NK-92 (cell line): Measurements from ENCODE around the gene MICAL2.

Experiments used
- DNase-seq: peaks from one replicate; lab custom pipeline; 2025; ENCODE audit not compliant: unreplicated experiment; lab: John Stamatoyannopoulos, UW

MICAL2 gene

DNA sequence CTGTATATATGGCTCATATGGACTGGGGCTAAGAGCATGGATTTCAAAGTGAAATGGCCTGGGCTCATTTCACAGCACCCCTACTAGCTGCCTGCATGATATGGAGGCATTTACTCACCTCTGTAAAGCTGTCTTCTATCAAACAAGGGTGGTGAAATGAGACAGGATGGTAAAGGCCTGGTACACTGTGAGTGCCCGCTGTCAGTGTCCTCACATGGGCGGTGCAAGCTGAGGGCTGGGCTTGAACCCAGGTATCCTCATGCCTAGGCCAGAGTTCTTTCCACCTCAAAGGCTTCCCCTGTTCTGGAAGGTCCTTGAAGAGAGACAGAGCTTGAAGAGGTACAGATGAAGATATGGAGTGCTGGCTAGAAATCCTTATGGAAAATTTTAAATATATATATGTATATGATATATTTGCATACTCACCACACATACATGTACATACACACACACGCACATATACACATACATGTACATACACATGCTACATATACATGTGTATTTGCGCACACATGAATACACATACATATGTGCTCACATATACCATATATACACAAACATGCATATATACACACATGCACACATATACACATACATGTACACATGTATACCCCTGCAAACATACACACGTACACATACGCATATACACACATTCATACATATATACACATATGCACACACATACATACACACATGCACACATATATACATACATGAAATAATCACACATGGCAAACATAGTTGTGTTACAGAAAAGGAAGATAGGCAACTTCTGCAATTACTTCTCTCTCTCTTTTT, 44.7 kb downstream of the MICAL2 start:
- no peak for DNase-seq

DNA sequence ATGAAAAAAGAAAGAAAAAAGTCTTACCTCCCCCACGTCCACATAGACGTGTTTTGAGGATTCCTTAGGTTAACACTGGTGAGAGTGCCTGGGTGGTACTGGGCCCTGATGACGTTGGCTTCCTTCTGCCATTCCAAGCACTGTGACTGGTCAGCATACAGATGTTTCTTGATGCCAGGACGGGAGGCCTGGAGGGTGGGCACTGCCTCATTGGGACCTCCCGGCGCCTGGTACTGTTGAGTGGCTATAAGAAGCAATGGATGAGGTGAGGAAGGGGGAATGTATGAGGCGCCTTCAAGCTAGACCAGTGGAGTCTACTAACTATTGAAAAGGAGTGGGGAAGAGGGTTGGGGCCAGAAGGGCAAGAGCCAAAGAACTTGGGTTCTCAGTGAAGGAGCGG, 45.3 kb downstream of the MICAL2 start:
- DNase-seq = no peak

DNA sequence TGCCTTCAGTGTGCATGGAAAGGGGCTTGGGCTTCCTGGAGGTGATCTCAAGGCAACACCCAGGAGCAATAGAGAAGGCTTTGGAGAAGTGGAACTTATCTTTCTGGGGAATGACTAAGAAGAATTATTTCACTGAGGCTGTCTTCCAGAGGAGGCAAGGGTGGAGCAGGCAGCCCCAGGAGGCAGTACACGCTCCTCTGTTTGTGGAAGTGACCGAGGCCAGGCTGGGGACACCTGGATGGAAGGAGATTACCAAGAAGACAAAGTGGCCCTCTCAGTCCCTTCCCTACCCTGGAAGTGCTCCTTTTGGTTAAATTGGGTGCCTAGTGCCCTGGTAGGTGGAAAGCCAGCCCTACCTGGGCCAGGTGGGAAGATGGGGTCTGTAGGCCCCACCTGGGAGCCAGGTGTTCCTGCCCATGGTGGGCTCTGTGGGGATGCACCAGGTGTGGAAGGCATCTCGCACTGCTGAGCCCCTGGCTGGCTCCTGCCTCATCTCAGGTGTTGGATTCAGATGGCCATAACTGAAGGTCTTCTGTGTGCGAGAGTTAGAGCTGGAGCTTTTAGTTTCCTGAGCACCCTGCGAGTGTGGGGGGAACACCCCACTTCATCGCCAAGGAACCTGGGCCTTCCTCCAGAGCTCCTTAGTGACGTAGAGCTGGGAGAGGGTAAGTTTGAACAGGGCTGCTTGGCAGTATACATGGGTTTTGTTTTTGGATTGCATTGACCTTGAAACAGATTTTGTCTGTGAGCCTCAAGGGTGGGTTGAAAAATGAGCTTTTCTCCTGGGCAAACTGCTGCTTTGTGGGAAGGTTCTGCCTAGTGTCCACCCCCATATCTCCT, 46.1 kb downstream of the MICAL2 start:
- no peak for DNase-seq

DNA sequence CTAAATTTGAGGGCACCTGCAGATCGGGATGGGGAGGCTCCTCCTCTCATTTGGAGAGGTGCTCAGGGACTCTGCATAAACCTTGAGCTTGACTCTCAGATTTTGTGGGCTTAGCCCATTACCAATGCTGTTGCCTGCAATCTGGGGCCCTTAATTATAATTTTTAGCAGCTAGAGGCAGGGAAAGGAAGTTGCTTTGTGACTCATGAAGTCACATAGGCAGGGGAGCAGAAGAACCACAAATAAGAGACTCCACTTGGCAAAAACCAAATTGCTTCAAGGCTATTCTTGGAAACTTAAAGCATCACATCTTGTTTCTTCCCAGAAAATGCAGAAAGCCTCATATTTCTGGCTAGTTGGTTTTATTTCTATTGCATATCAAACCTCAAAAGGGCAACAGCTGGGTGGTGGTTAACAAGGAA, 46.9 kb downstream of the MICAL2 start:
- DNase-seq = peak; percentile 23

DNA sequence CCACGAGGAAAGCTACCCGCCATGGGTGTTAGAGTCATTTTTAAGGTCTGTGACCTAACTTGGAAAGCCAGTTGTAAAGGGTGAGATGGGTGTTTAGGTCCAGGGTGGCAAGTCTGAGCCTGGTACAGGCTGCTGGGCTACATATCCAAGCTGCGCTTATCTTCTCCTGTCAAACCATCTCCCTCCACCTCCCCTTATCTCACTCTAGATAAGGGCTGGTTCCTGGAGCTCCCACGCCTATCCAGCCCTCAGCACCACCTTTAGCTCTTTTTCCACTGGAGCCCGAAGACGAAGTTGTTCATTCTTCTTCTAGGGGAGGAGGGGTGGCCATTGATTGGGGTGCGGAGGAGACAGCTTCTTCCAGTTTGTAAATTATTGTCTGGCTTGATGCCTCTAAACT, 48.5 kb downstream of the MICAL2 start:
- no peak for DNase-seq

DNA sequence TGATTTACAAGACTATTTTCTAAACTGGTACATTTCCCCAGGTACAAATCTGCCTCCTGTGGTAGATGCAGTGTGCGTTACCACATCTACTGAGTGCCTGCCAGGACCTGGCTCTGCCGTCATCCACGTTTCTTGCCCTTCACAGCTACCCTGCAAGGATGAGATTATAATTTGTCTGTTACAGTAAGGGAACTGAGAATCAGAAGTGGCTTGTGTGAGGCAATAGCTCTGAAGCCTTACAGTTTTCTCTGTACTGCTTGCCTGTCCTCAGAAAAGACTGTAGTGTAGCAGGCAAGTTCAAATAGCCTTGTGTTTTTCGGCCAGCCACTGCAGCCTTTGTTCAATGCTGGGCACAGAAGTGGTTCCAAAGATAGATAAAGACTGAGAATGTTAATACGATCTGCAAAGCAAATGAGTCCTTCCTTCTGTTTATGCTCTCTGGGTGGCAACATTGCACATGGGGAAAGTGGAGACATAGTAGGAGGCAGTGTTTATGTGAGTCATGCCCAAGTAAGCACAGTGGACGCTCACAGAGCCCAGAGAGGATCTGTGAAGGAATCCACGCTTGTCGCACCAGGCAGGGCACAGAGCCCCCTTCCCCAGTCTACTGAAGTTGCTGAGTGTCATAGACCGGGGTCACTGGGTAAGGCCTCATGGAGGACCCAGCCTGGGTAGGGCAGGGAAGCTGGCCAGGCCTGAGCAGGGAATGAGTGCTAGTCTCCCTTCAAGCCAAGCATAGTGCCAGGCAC, 49.1 kb downstream of the MICAL2 start:
- no peak for DNase-seq

DNA sequence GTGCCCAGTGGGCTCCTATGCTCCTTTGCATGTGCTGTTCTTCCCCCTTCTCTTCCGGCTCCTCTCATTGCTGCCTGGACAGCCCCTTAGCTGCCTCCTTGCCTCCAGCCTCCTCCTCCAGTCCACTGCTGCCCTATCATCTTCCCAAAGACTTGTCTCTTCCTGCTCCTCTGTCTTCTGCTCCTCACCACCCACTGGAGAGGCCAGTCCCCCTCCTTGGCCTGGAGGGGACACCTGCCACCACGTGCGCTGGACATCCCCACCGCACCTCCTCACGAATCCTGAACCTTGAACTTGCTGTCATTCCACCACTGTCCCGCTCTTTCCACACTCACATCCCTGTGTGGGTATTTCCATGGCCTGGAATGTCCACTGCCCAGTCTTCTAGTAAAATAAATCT, 49.8 kb downstream of the MICAL2 start:
- no peak for DNase-seq

DNA sequence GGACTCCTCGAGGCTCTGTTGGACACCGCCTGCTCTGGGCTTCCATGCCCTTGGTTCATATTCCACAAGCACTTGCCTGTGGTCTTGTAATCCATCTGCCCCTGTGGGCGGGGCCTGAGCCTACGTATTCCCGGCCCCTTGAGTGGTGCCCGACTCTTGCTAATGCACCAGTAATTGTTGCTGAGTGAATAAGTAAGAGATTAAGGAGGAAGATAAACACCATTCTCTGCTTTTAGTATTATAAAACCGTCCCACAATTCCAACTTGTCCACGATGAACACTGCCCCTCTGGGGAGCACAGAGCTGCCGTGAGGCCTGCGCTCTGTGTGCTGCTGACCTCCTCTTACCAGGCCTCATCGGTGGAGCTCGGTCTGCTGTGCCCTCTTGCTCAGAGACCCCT, 50.3 kb downstream of the MICAL2 start:
- DNase-seq = no peak

DNA sequence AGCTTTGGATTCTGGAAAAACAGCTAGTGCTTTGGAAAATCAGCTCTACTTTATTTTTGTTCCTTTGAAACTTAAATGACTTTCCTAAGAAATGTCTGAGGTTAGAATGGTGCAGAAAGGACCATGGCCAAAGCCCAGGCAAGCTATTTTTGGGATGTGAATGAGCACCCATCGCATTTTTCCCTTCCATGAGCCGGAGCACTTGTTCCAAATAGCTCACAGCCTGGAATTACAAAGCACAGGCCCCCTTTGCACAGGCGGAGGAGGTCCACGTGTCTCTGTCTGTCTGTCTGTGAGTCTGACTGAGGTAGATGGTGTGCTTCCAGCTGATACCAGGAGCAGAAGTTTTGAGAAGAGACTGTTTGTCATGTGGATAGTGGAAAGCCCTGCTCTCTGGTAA, 50.7 kb downstream of the MICAL2 start:
- no peak for DNase-seq

DNA sequence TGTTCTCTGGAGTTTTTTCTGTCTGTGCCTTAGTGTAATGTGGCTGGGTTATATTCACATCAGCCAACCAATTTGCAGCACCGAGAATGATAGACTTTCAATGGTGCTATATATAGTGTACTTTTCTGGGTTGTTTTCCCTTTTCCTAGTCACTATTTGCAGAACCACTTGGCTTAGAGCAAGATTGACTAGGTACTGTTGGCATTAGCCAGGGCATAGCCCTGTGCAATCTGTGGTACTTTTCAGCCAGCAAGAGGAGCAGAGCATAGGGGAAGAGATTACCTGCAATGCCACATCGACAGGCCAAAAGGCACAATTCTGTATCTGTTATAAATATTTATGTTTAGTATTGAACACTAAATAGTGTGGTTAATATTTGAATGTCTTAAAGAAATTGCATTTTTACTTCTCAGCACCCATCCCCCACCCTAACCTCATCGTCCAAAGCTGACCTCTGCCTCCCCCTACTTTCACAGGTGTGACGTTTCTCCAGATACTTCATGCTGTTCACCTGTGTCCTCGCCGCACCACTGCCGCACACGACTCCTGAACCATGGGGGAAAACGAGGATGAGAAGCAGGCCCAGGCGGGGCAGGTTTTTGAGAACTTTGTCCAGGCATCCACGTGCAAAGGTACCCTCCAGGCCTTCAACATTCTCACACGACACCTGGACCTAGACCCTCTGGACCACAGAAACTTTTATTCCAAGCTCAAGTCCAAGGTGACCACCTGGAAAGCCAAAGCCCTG, 51.4 kb downstream of the MICAL2 start:
- DNase-seq = no peak

DNA sequence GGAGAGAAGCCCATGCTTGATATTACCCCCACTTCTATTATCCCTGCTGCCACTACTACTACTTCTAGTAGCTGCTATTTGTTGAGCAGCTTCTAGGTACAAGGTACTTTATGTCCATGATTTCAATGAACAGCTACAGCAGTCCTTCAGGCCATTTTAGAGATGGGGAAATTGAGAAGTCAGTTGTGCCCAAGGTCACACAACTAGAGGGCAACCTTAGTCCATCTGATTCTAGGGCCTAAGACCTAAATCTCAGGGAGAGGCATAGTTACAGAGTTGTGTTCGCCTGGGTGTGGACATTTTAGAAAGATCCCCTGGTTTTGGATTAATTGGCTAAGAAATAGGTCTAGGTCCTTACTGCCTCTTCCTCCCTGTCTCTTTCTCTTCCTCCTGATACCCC, 52.3 kb downstream of the MICAL2 start:
- no peak for DNase-seq

DNA sequence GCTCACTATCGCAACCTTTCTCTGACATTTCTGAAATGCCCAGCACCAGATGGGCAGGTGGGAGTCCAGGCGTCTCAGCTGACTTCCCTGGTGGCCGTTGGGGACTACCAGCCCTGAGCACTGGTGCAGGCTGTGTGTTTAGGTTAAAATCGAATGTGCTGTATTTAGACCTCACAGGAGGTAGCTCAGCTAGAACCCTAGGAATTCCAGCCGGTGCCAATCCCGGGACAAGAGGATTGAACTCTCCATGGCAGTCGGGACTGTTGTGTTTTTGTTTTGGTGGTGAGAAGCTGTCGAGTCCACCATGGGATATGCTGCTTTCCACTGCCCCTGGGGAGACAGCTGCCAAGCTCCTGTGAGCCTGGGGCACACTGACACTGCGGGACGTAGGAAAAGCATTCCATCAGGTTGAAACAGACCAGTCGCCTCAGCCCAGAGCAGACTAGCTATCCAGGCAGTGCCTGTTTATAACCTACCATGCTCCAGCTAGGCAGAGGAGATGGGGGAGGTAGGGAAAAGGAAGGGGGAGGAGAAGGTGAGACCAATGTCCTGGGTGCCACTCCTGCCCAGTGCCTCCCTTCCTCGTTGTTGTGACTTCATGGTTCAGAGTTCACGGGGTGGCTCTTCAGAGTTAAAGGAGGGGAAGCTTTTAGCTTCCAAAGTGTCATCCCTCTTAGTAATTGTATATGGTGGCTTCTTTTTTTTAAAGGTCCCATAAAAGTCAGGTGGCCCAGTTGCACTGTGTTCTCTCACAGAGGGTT, 53.0 kb downstream of the MICAL2 start:
- DNase-seq = no peak

DNA sequence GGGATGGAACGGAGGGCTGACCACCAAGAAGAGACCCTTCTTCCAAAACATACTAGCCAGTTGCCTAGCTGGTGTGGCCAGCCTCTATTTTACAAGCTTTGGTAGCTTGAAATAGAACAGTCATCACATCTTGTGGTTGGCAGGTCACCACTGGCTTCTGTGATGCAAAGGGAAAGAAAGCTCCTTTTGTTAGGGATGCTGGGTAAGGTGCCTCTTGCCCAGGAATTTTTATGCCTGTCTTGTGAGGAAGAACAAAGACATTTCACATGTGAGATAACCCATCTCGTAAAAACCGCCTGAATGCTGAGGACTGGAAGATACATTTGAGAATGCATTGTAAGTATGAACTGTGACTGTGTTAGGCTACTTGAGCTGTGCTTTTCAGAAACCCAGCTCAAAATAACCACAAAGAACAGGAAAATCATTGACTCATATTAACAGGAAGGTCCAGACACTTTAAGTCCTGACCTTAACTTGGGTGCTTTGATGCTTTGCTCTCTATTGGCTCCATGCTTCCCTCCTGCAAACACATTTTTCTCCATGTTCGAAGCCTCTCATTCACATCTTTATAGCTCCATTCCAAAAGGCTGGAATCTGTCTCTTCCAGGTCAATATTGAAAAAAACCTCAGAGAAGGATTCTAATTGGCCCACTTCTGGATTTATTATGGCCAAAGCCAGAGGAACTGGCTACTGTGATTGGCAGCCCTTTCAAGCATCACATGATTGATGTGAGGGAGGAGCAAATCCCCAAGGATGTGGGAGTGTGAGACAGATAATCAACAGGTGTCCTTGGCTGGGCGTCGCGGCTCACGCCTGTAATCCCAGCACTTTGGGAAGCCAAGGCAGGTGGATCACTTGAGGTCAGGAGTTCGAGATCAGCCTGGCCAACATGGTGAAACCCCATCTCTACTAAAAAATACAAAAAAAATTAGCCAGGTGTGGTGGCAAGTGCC, 53.9 kb downstream of the MICAL2 start:
- DNase-seq = no peak

DNA sequence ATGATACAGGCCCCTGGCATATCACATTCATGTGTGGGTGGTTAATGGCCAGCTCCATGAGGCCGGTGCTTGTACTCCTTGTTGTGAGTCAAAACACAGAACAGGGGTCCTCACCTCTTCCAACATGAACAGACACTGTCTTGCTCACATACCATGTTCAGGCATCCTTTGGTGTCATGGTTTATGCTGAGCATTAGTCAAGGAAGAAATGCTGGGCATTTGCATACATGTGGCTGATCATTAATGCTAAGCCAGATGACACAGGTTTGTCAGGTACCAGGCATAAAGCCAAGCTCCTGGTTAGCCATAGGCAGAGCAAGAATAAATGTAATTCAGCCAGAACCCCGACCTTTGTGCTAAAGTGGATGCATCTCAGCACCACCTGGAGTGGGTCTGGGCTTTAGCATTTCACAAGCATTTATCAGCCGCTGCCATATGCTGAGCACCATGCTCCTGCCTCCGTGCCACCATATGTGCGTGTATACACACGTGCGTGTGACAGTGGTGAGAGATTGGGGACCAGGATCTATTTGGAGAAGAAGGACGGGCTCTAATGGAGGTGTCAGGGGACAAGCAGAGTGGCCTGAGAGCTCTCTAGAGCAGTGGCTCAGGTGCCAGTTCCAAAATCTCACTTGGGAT, 55.0 kb downstream of the MICAL2 start:
- DNase-seq = no peak

DNA sequence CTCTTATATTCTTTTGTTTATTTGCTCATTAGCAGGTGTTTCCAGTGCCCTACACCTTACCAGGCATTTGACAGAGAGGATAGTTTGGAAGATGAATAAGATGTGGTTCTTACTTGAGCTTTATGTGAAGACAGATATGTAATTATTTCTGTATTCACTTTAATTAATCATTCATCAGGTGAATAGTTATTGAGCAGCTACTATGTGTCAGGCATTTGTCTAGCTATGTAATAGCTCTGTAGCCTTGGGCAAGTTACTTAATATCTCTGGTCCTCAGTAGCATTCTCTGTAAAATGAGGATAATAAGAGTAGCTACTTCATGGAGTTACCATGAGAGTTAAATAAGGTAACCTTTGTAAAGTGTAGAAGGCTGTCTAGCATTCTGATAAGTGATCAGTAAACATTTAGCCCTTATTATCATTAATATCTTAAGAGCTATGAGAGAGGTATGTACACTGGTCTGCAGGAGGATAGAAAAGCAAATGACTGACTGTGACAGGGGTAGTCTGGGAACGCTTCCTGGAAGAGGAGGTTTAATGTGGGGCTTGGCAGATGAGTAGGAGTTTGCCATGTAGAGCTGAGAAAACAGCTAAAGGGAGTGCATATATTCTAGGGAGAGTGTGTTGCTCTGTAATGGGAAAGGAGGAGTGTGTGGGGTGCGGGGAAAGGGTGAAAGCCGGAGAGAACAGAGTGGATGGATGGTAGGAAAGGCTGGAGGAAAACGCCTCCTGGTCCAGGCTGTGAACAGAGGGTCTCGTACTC, 56.1 kb downstream of the MICAL2 start:
- no peak for DNase-seq

DNA sequence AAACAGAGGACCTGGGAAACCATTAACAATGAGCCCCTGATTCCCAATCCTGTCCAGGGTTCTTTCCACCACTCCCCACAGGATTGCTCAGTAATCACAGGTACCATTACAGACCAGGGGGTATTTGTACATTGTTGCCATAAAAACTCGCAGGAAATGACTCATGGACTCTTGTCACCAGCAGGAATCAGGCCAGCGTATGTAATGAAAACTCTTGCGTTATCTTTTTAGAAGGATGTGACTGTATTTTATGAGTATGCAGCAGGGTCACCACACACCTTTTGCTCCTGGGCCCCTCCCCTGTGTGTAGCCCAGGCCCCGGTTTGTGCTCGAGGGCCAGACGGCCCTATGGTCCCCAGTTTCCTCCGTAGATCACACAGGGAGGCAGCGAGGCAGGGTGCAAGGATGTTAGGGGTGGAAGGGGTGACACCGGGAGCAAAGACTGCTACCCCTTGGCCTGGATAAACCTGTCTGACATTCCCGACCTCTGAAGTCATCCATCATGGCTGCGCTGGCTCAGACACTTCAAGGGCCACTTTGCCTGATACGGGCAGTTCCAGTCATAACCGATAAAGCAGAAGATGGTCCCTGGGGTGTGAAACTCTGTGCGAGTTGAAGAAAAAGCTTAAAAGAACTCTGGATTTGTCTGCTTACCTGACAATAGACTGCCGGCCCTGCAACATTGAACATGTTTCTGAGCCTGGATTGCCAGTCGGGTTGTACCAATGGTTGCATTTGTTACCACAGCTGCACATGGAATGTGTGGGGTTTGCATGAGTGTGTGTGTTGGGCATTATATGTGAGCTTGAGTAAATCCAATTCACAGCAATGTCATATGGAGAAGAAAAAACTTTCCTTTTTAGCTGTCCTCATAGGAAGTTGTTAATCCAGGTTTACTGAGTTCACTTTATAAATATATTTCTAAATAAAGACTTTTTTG, 56.9 kb downstream of the MICAL2 start:
- no peak for DNase-seq

DNA sequence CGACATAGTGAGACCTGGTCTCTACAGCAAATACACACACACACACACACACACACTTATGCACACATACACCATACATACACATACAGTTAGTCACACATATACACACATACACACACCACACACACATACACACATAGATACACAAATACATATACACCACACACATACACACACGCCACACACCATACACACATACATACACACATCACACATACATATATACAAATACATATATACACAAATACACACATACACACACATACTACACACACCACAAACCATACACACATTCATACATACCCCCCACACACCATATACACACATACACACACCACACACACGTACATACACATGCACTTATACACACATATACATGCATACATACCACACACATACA, 57.7 kb downstream of the MICAL2 start:
- DNase-seq = no peak
